Body of pancreas (tissue), 4 donors: ENCODE results near the gene CABP7. TPM values are rescaled to one million over a fixed set of nuclear protein-coding genes. Genes with fewer than 3 reads are reported as not detected.
"Not testable (repeated sequence)": the region's sequence is repeated elsewhere in the genome, so short reads cannot be mapped to it uniquely, and the experiment has no call there.

Source experiments
- ATAC-seq: fragments of 150-250 bp; one replicate; pipeline ENCODE4 v1.9.1; 2016
- DNase-seq, 4 donors: peaks; one replicate each; pipeline ENCODE4 v3.0.0-alpha.2; 2019
- H3K27ac ChIP-seq, 4 donors: fragments of 200-600 bp; sonication (generic); 1 replicate in 3 of 4; 2 replicates in 1 of 4; pipeline versions ENCODE4 v1.5.1 to v1.6.1; 2016 to 2019; ENCODE audit warnings: mild to moderate bottlenecking in 1 of 4, mixed read lengths in 1 of 4, moderate library complexity in 1 of 4
- H3K27me3 ChIP-seq, 2 donors: fragments of 200-600 bp; sonication (generic); one replicate each; pipeline ENCODE4 v1.6.0; 2016; ENCODE audit warnings: mild to moderate bottlenecking in 1 of 2
- H3K36me3 ChIP-seq, 2 donors: fragments of 200-600 bp; sonication (generic); replicated peaks in 1 of 2; 2 replicates each; pipeline ENCODE4 v1.5.1; 2016; ENCODE audit warnings: low read depth in 2 of 2; ENCODE audit not compliant: insufficient read depth in 1 of 2
- H3K4me1 ChIP-seq: fragments of 200-600 bp; sonication (generic); one replicate; pipeline ENCODE4 v1.6.0; 2016
- H3K4me3 ChIP-seq, 2 donors: fragments of 200-600 bp; sonication (generic); 1 replicate in 1 of 2; 2 replicates in 1 of 2; pipeline ENCODE4 v1.5.1; 2016 to 2019
- H3K9me3 ChIP-seq, 3 donors: fragments of 200-600 bp; sonication (generic); 1 replicate in 2 of 3; 2 replicates in 1 of 3; pipeline ENCODE4 v1.5.1; 2016
- CTCF ChIP-seq, 7 experiments: fragments of 450-650 bp in 4 of 7; fragments of 200-600 bp in 3 of 7; sonication (generic) in 3 of 7; IDR thresholded peaks; one replicate each; pipeline ENCODE4 v1.5.1; 2016 to 2019; ENCODE audit warnings: antibody characterized with exemption in 7 of 7
- POLR2A ChIP-seq, 3 donors: fragments of 450-650 bp; IDR thresholded peaks; one replicate each; pipeline ENCODE4 v1.6.1; 2016; ENCODE audit warnings: antibody characterized with exemption in 3 of 3, mild to moderate bottlenecking in 2 of 3
- WGBS, 2 donors: methylation state at CpG; one replicate each; pipeline ENCODE4 v1.1.5; 2017; 5-methylcytosine and 5-hydroxymethylcytosine counted together
- intact Hi-C: fragments of 100-400 bp; cut with DNase I; formaldehyde crosslinking; loops from one replicate; pipeline ENCODE4 v1.15.1; 2023
- total RNA-seq, 2 donors: library from RNA; depleted of rRNA; stranded (reverse); fragments of >200 nt; gene quantifications; one replicate each; pipeline ENCODE4 v1.1.0, GENCODE V29; 2016

Gene CABP7
- total RNA-seq, 2 donors from 2014 or later = 0.78 to 2.6 TPM

- no peak overlapping the region for H3K4me3 ChIP-seq
- H3K36me3 ChIP-seq = no peaks in the 10 kb centered on the region
- H3K4me1 ChIP-seq = no peaks in the 10 kb centered on the region
- no peaks in the 10 kb centered on the region for H3K27me3 ChIP-seq
- H3K9me3 ChIP-seq = no peaks in the 10 kb centered on the region
- H3K27ac ChIP-seq = no peak overlapping the region
- intact Hi-C loops = no loop called here
- DNase-seq (no peak), ATAC-seq (no peak)
- no peak for TF ChIP-seq CTCF (IDR thresholded peaks at IDR 0.05)
- TF ChIP-seq POLR2A (IDR thresholded peaks at IDR 0.05) = no peak
- WGBS, 2 donors = 80 to 93% methylated on average over 9 to 16 of the region's 16 CpGs
Observed at GRCh38 chr22:29753808-29754657, 34.2 kb downstream of the CABP7 start.

GRCh38 chr22:29754658-29755395 is 35.0 kb downstream of the CABP7 start:
- H3K27ac ChIP-seq, ATAC-seq, H3K36me3 ChIP-seq, DNase-seq, H3K4me1 ChIP-seq, H3K27me3 ChIP-seq, intact Hi-C loops, H3K9me3 ChIP-seq, H3K4me3 ChIP-seq: not testable (repeated sequence)
- WGBS, 2 donors = 89 to 91% methylated on average over 11 of the region's 11 CpGs

- H3K4me1 ChIP-seq = no peaks in the 10 kb centered on the region
- no peaks in the 10 kb centered on the region for H3K36me3 ChIP-seq
- H3K9me3 ChIP-seq = no peaks in the 10 kb centered on the region
- 86 to 89% methylated on average over 7 to 8 of the region's 9 CpGs for WGBS, 2 donors
- ATAC-seq = no peak
- H3K4me3 ChIP-seq = no peak overlapping the region
- intact Hi-C loops = no loop called here
- H3K27me3 ChIP-seq = no peaks in the 10 kb centered on the region
- no peak overlapping the region for H3K27ac ChIP-seq
- no peak for TF ChIP-seq CTCF (IDR thresholded peaks at IDR 0.05)
- TF ChIP-seq POLR2A (IDR thresholded peaks at IDR 0.05) = no peak
- no peak for DNase-seq
Observed at GRCh38 chr22:29755889-29756288, 36.1 kb downstream of the CABP7 start.

- no peaks in the 10 kb centered on the region for H3K9me3 ChIP-seq
- H3K27me3 ChIP-seq = no peaks in the 10 kb centered on the region
- H3K27ac ChIP-seq = no peak overlapping the region
- intact Hi-C loops = no loop called here
- ATAC-seq (no peak), DNase-seq (no peak)
- WGBS, 2 donors = 86% methylated on average over 5 to 7 of the region's 7 CpGs
- no peaks in the 10 kb centered on the region for H3K4me1 ChIP-seq
- TF ChIP-seq POLR2A (IDR thresholded peaks at IDR 0.05) (no peak), CTCF (IDR thresholded peaks at IDR 0.05) (no peak)
- no peaks in the 10 kb centered on the region for H3K36me3 ChIP-seq
- no peak overlapping the region for H3K4me3 ChIP-seq
Observed at GRCh38 chr22:29756341-29756740, 36.5 kb downstream of the CABP7 start.

- Histone ChIP-seq H3K4me1 (no peaks in the 10 kb centered on the region), H3K4me3 (no peak overlapping the region), H3K9me3 (no peaks in the 10 kb centered on the region), H3K36me3 (no peaks in the 10 kb centered on the region), H3K27ac (no peak overlapping the region), H3K27me3 (no peaks in the 10 kb centered on the region)
- ATAC-seq = no peak
- WGBS, 2 donors = 91% methylated on average over 3 of the region's 3 CpGs
- intact Hi-C loops = no loop called here
- TF ChIP-seq POLR2A (IDR thresholded peaks at IDR 0.05) (no peak), CTCF (IDR thresholded peaks at IDR 0.05) (no peak)
- no peak for DNase-seq
Observed at GRCh38 chr22:29757096-29757495, 37.3 kb downstream of the CABP7 start.
